CD14-positive monocyte (primary cell): ENCODE measurements around the gene TNFRSF25. TPM values are rescaled to one million over a fixed set of nuclear protein-coding genes. Genes with fewer than 3 reads are reported as not detected.

Source experiments
- DNase-seq, 3 donors: peaks; one replicate each; pipeline ENCODE4 v3.0.0-alpha.2; 2011 to 2022
- H2AFZ ChIP-seq: 2 replicates; pipeline ENCODE4 v1.6.0; 2012; ENCODE audit warnings: mild to moderate bottlenecking, low read depth, low read length, inconsistent platforms; ENCODE audit not compliant: insufficient read depth, poor library complexity, severe bottlenecking
- H3K27ac ChIP-seq, 2 donors: 1 replicate in 1 of 2; 2 replicates in 1 of 2; pipeline ENCODE4 v1.5.1; 2012 to 2013; ENCODE audit warnings: low read length in 2 of 2, control low read depth in 1 of 2, inconsistent platforms in 1 of 2, low read depth in 1 of 2, mild to moderate bottlenecking in 1 of 2
- H3K27me3 ChIP-seq, 2 donors: one replicate each; pipeline versions ENCODE4 v1.6.0 to v1.6.1; 2011 to 2013; ENCODE audit warnings: low read length in 2 of 2; ENCODE audit not compliant: control insufficient read depth in 2 of 2, insufficient read depth in 2 of 2
- H3K36me3 ChIP-seq, 2 donors: replicated peaks in 1 of 2; 1 replicate in 1 of 2; 2 replicates in 1 of 2; pipeline versions ENCODE4 v1.5.1 to v1.6.1; 2012 to 2013; ENCODE audit warnings: low read length in 2 of 2, control low read depth in 1 of 2, inconsistent platforms in 1 of 2, mild to moderate bottlenecking in 1 of 2; ENCODE audit not compliant: insufficient read depth in 2 of 2, control insufficient read depth in 1 of 2
- H3K4me1 ChIP-seq, 2 donors: 1 replicate in 1 of 2; 2 replicates in 1 of 2; pipeline versions ENCODE4 v1.5.1 to v1.6.1; 2012 to 2013; ENCODE audit warnings: low read length in 2 of 2, control low read depth in 1 of 2, inconsistent platforms in 1 of 2, mild to moderate bottlenecking in 1 of 2, moderate library complexity in 1 of 2; ENCODE audit not compliant: insufficient read depth in 2 of 2, control insufficient read depth in 1 of 2
- H3K4me2 ChIP-seq: replicated peaks from 2 replicates; pipeline ENCODE3; 2012; ENCODE audit warnings: low read length, moderate library complexity, mild to moderate bottlenecking; ENCODE audit not compliant: poor library complexity, severe bottlenecking; ENCODE audit errors: extremely low read depth
- H3K4me3 ChIP-seq, 3 experiments: fragments of 200-600 bp in 1 of 3; sonication (generic) in 1 of 3; replicated peaks in 1 of 3; 1 replicate in 2 of 3; 2 replicates in 1 of 3; pipeline ENCODE4 v1.5.1; 2011 to 2013; ENCODE audit warnings: low read length in 3 of 3, mild to moderate bottlenecking in 3 of 3, control low read depth in 2 of 3, low read depth in 2 of 3, inconsistent platforms in 1 of 3, moderate library complexity in 1 of 3
- H3K79me2 ChIP-seq: 2 replicates; pipeline ENCODE4 v1.6.0; 2012; ENCODE audit warnings: mild to moderate bottlenecking, control low read depth, inconsistent platforms, low read length, moderate library complexity; ENCODE audit not compliant: insufficient read depth
- H3K9ac ChIP-seq: 2 replicates; pipeline ENCODE4 v1.6.0; 2017; ENCODE audit warnings: low read length, mild to moderate bottlenecking; ENCODE audit not compliant: insufficient read depth, poor library complexity, severe bottlenecking
- H3K9me3 ChIP-seq, 2 donors: replicated peaks in 1 of 2; 1 replicate in 1 of 2; 2 replicates in 1 of 2; pipeline versions ENCODE4 v1.5.1 to v1.6.1; 2012 to 2013; ENCODE audit warnings: low read length in 2 of 2, control low read depth in 1 of 2; ENCODE audit not compliant: control insufficient read depth in 1 of 2, insufficient read depth in 1 of 2
- H4K20me1 ChIP-seq: 2 replicates; pipeline ENCODE4 v1.6.0; 2012; ENCODE audit warnings: mild to moderate bottlenecking, low read length, control low read depth, moderate library complexity; ENCODE audit not compliant: insufficient read depth
- H3K27ac Mint-ChIP-seq, 7 donors: one replicate each; pipeline ENCODE4 v1.8.0; 2020; ENCODE audit warnings: mild to moderate bottlenecking in 7 of 7, mixed read lengths in 7 of 7, moderate library complexity in 6 of 7, inconsistent platforms in 2 of 7
- H3K27me3 Mint-ChIP-seq, 3 donors: one replicate each; pipeline ENCODE4 v1.8.0; 2021 to 2022; ENCODE audit warnings: low read depth in 3 of 3, mild to moderate bottlenecking in 3 of 3, mixed read lengths in 3 of 3, moderate library complexity in 3 of 3, inconsistent platforms in 1 of 3
- H3K36me3 Mint-ChIP-seq, 2 donors: one replicate each; pipeline ENCODE4 v1.8.0; 2020; ENCODE audit warnings: mixed read lengths in 2 of 2, inconsistent platforms in 1 of 2, mild to moderate bottlenecking in 1 of 2
- H3K4me1 Mint-ChIP-seq: one replicate; pipeline ENCODE4 v1.8.0; 2020; ENCODE audit warnings: mild to moderate bottlenecking, mixed read lengths
- H3K4me3 Mint-ChIP-seq, 2 donors: one replicate each; pipeline ENCODE4 v1.8.0; 2020; ENCODE audit warnings: mild to moderate bottlenecking in 2 of 2, mixed read lengths in 2 of 2, moderate library complexity in 1 of 2
- H3K9me3 Mint-ChIP-seq, 7 donors: one replicate each; pipeline ENCODE4 v1.8.0; 2020 to 2022; ENCODE audit warnings: mixed read lengths in 7 of 7, mild to moderate bottlenecking in 6 of 7, moderate library complexity in 6 of 7, inconsistent platforms in 2 of 7
- CTCF ChIP-seq: fragments of 200-600 bp; IDR thresholded peaks from one replicate; pipeline ENCODE4 v1.8.0; 2022; ENCODE audit warnings: antibody characterized with exemption, mild to moderate bottlenecking
- WGBS: methylation state at CpG from one replicate; pipeline ENCODE4 v1.1.5; 2013; ENCODE audit warnings: missing lambda C conversion rate; ENCODE audit not compliant: insufficient coverage; 5-methylcytosine and 5-hydroxymethylcytosine counted together
- intact Hi-C, 2 donors: fragments of 100-400 bp; cut with micrococcal nuclease; formaldehyde crosslinking; loops; one replicate each; pipeline versions ENCODE4 v1.15.0 to v1.15.1; 2023
- polyA plus RNA-seq, 3 donors: library from polyadenylated mRNA; depleted of rRNA in 1 of 3; unstranded in 2 of 3; stranded (reverse) in 1 of 3; fragments of 300-500 nt in 2 of 3; fragments of >200 nt in 1 of 3; fragmentation: Illumina TruSeq in 2 of 3; gene quantifications; 1 replicate in 2 of 3; 2 replicates in 1 of 3; pipeline ENCODE4 v1.2.3, GENCODE V29; 2012 to 2021

The TNFRSF25 gene
- polyA plus RNA-seq, 3 donors = 0.33 to 3.0 (median 0.48) TPM

GRCh38 chr1:6512245-6512907 lies 46.4 kb upstream of the TNFRSF25 start:
- Histone ChIP-seq H3K4me3 (no peak overlapping the region), H3K79me2 (no peaks in the 10 kb centered on the region), H2AFZ (no peak overlapping the region), H3K9ac (no peak overlapping the region), H4K20me1 (no peaks in the 10 kb centered on the region), H3K36me3 (no peaks in the 10 kb centered on the region), H3K27ac (no peak overlapping the region), H3K27me3 (no peaks in the 10 kb centered on the region), H3K9me3 (no peaks in the 10 kb centered on the region), H3K4me2 (no peak overlapping the region), H3K4me1 (peaks cover 0 to 3% of the 10 kb centered on the region in 2 donors)
- WGBS = 93% methylated on average over 14 of the region's 19 CpGs
- H3K27ac Mint-ChIP-seq = no peak overlapping the region
- H3K9me3 Mint-ChIP-seq = no peaks in the 10 kb centered on the region
- peaks cover 1 to 5% (median 5%) of the 10 kb centered on the region in 3 donors for H3K27me3 Mint-ChIP-seq
- no peak for TF ChIP-seq CTCF
- peaks cover 2% of the 10 kb centered on the region for H3K4me1 Mint-ChIP-seq
- no peak for DNase-seq
- no peaks in the 10 kb centered on the region for H3K36me3 Mint-ChIP-seq
- no peak overlapping the region for H3K4me3 Mint-ChIP-seq
- intact Hi-C loops = no loop called here

DNA sequence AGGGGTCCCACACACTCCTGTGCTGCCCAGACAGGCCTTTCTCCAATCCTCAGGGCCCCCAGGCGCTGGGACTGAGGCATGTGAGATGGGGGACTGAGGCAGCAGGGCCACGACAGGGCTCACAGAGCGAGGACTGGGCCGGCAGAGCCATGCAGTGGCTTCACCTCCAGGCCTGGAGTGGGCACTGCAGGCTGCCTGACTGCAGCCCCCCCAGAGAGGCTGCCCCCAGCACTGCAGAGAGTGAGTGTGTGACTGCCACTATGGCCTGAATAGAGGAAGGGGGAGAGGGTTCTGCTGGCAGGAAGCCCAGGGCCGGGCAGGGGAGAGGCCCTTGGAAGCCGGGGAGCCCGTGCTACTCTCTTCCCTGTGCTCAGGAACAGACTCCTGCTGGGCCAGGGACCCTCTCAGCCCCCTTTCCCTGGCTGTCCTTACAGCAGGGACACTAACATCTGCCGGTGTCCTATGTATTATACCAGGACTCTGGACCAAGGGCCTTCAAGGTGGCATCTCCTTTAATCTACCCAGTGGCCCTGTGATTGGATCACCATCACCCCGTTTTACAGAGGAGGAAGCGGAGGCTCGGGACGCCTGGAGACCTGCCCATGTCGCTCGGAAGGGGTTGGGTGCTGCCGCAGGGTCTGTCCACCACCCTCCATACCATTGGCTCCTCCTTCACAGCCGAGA lies 45.7 kb upstream of the TNFRSF25 start:
- no peaks in the 10 kb centered on the region for H4K20me1 ChIP-seq
- no peak overlapping the region for H3K27ac ChIP-seq
- Mint-ChIP-seq H3K4me1 (peaks cover 2% of the 10 kb centered on the region), H3K27me3 (peaks cover 1 to 5% (median 2%) of the 10 kb centered on the region in 3 donors), H3K27ac (no peak overlapping the region), H3K36me3 (no peaks in the 10 kb centered on the region), H3K4me3 (no peak overlapping the region), H3K9me3 (no peaks in the 10 kb centered on the region)
- no peak overlapping the region for H3K4me3 ChIP-seq
- no peaks in the 10 kb centered on the region for H3K79me2 ChIP-seq
- H3K27me3 ChIP-seq = no peaks in the 10 kb centered on the region
- 92% methylated on average over 7 of the region's 16 CpGs for WGBS
- no peaks in the 10 kb centered on the region for H3K36me3 ChIP-seq
- intact Hi-C loops = no loop called here
- H3K4me1 ChIP-seq = peaks cover 0 to 3% of the 10 kb centered on the region in 2 donors
- no peak overlapping the region for H2AFZ ChIP-seq
- H3K9ac ChIP-seq = no peak overlapping the region
- DNase-seq = no peak
- TF ChIP-seq CTCF = no peak
- H3K9me3 ChIP-seq = no peaks in the 10 kb centered on the region
- H3K4me2 ChIP-seq = no peak overlapping the region
